ENCODE data around the gene SMYD4. TPM values are rescaled to one million over a fixed set of nuclear protein-coding genes. Genes with fewer than 3 reads are reported as not detected.

SMYD4 gene
- total RNA-seq, 1 experiment from 2014 or later: 9.3 TPM

- no peaks in the 10 kb centered on the region for H3F3A ChIP-seq (ENCODE audit: low read length, unreplicated experiment)
- H2AFZ ChIP-seq (ENCODE audit: low read length): no peak overlapping the region
- ATAC-seq (no peak), DNase-seq (no peak)
- H3K9ac ChIP-seq (ENCODE audit: low read length): no peak overlapping the region
- no peaks in the 10 kb centered on the region for H3K36me3 ChIP-seq (ENCODE audit: low read depth, low read length)
- no TSS peak for BruUV-seq (replicated peaks)
- H3K79me2 ChIP-seq (ENCODE audit: low read length): no peaks in the 10 kb centered on the region
- H3K4me3 ChIP-seq (ENCODE audit: low read length): no peak overlapping the region
- CTCF ChIA-PET: no interaction called here
- H3K4me1 ChIP-seq (ENCODE audit: insufficient read depth, low read length): no peaks in the 10 kb centered on the region
- H3K9me2 ChIP-seq (replicated peaks; ENCODE audit: low read length): no peaks in the 10 kb centered on the region
- no peak overlapping the region for H3K4me2 ChIP-seq (ENCODE audit: low read length)
- H3K27me3 ChIP-seq (ENCODE audit: low read length): no peaks in the 10 kb centered on the region
- TF ChIP-seq CTCF (conservative IDR thresholded peaks at IDR 0.05; ENCODE audit: low read depth, low read length) (no peak), EZH2 (IDR thresholded peaks at IDR 0.05; ENCODE audit: low read length, unreplicated experiment) (no peak), EZH2phosphoT487 (IDR thresholded peaks at IDR 0.05; ENCODE audit: borderline replicate concordance, low read length) (no peak)
- H3K27ac ChIP-seq (ENCODE audit: low read length): no peak overlapping the region
- H4K20me1 ChIP-seq (ENCODE audit: low read length): no peaks in the 10 kb centered on the region
- intact Hi-C loops (cut with micrococcal nuclease): no loop called here
- POLR2A ChIA-PET (ENCODE audit: unreplicated experiment): no interaction called here
- H3K9me3 ChIP-seq (ENCODE audit: low read length): no peaks in the 10 kb centered on the region
Measured at GRCh38 chr17:1762901-1763898, 66.5 kb downstream of the SMYD4 start.

GRCh38 chr17:1762233-1762900, 67.3 kb downstream of the SMYD4 start:
- no peak for TF ChIP-seq EZH2phosphoT487 (IDR thresholded peaks at IDR 0.05; ENCODE audit: borderline replicate concordance, low read length)
- TF ChIP-seq EZH2 (IDR thresholded peaks at IDR 0.05; ENCODE audit: low read length, unreplicated experiment): no peak
- TF ChIP-seq CTCF (conservative IDR thresholded peaks at IDR 0.05; ENCODE audit: low read depth, low read length): no peak
- H3F3A ChIP-seq (ENCODE audit: low read length, unreplicated experiment): no peaks in the 10 kb centered on the region
- DNase-seq (no peak), ATAC-seq (no peak)
- no TSS peak for BruUV-seq (replicated peaks)
- H3K9me2 ChIP-seq (replicated peaks; ENCODE audit: low read length): no peaks in the 10 kb centered on the region
- no peaks in the 10 kb centered on the region for H3K4me1 ChIP-seq (ENCODE audit: insufficient read depth, low read length)
- no peak overlapping the region for H3K4me3 ChIP-seq (ENCODE audit: low read length)
- no peaks in the 10 kb centered on the region for H3K36me3 ChIP-seq (ENCODE audit: low read depth, low read length)
- no peak overlapping the region for H3K9ac ChIP-seq (ENCODE audit: low read length)
- POLR2A ChIA-PET (ENCODE audit: unreplicated experiment): no interaction called here
- no peak overlapping the region for H3K27ac ChIP-seq (ENCODE audit: low read length)
- intact Hi-C loops (cut with micrococcal nuclease): no loop called here
- H3K27me3 ChIP-seq (ENCODE audit: low read length): no peaks in the 10 kb centered on the region
- no peak overlapping the region for H3K4me2 ChIP-seq (ENCODE audit: low read length)
- no peaks in the 10 kb centered on the region for H3K9me3 ChIP-seq (ENCODE audit: low read length)
- no peaks in the 10 kb centered on the region for H4K20me1 ChIP-seq (ENCODE audit: low read length)
- CTCF ChIA-PET: no interaction called here
- H3K79me2 ChIP-seq (ENCODE audit: low read length): no peaks in the 10 kb centered on the region
- no peak overlapping the region for H2AFZ ChIP-seq (ENCODE audit: low read length)

Measured in PC-3 (cell line).